Prostate gland (tissue), 2 donors: ENCODE measurements around the gene TOM1L2. TPM values are rescaled to one million over a fixed set of nuclear protein-coding genes. Genes with fewer than 3 reads are reported as not detected.

ENCODE experiments used
- DNase-seq: peaks from one replicate; pipeline ENCODE4 v3.0.0-alpha.2; 2019; ENCODE audit warnings: low spot score
- H3K27ac ChIP-seq, 2 donors: fragments of 200-600 bp; sonication (generic); 2 replicates each; pipeline ENCODE4 v1.5.1; 2017 to 2019
- H3K27me3 ChIP-seq: fragments of 200-600 bp; sonication (generic); replicated peaks from 2 replicates; pipeline ENCODE4 v1.5.1; 2019; ENCODE audit not compliant: insufficient read depth
- H3K36me3 ChIP-seq, 2 donors: fragments of 200-600 bp; sonication (generic); 1 replicate in 1 of 2; 2 replicates in 1 of 2; pipeline versions ENCODE4 v1.5.1 to v1.8.1; 2017 to 2019
- H3K4me1 ChIP-seq: fragments of 200-600 bp; sonication (generic); replicated peaks from 2 replicates; pipeline ENCODE4 v1.5.1; 2019
- H3K4me3 ChIP-seq, 2 donors: fragments of 200-600 bp; sonication (generic); 2 replicates each; pipeline ENCODE4 v1.5.1; 2017 to 2019
- H3K9me3 ChIP-seq: fragments of 200-600 bp; sonication (generic); 2 replicates; pipeline ENCODE4 v1.5.1; 2017
- POLR2A ChIP-seq: fragments of 450-650 bp; IDR thresholded peaks from one replicate; pipeline ENCODE4 v1.6.1; 2016; ENCODE audit warnings: antibody characterized with exemption, mild to moderate bottlenecking
- POLR2AphosphoS5 ChIP-seq: sonication (generic); formaldehyde crosslinking; IDR thresholded peaks from one replicate; pipeline ENCODE4 v1.6.1; 2017; ENCODE audit warnings: antibody characterized with exemption
- WGBS: methylation state at CpG from one replicate; pipeline ENCODE4 v1.1.5; 2018; 5-methylcytosine and 5-hydroxymethylcytosine counted together
- intact Hi-C: fragments of 100-400 bp; cut with DNase I; formaldehyde crosslinking; loops from one replicate; pipeline ENCODE4 v1.14.2; 2022
- total RNA-seq, 2 donors: library from RNA; depleted of rRNA; stranded (reverse); fragments of >200 nt; gene quantifications; one replicate each; pipeline ENCODE4 v1.1.0, GENCODE V29; 2016
- TF ChIP-seq, protein P1 (sequence below), 4 experiments: fragments of 200-600 bp in 2 of 4; fragments of 450-650 bp in 2 of 4; sonication (generic) in 2 of 4; IDR thresholded peaks; 1 replicate in 3 of 4; 2 replicates in 1 of 4; pipeline ENCODE4 v1.5.1; 2016 to 2019; ENCODE audit warnings: antibody characterized with exemption in 4 of 4, mild to moderate bottlenecking in 2 of 4, moderate library complexity in 2 of 4

TOM1L2 gene
- total RNA-seq, 2 donors from 2014 or later, result 162 to 185 TPM

DNA sequence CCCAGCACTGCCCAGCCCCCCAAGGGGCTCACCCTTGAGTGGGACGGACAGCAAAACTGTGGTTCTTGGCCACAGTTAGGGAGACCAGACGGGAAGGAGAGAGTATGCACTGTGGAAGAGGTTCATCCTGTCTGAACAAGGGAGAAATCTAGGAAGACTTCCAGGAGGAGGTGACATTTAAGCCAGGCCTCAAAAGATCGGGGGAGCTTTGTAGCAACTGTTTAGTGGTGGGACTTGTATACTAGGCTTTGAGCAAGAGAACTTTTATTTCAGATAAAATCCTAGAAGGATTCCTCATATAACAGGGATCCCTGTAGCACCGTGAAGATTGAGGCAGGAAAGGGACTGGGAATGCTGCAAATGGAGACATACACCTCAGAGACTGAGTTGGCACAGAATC lies 166.2 kb downstream of the TOM1L2 start:
- Histone ChIP-seq H3K9me3 (no peaks in the 10 kb centered on the region), H3K27me3 (no peaks in the 10 kb centered on the region), H3K36me3 (no peaks in the 10 kb centered on the region), H3K4me1 (peaks cover 7% of the 10 kb centered on the region), H3K27ac (no peak overlapping the region), H3K4me3 (no peak overlapping the region)
- TF ChIP-seq POLR2AphosphoS5 (no peak), POLR2A (no peak)
- TF ChIP-seq, protein P1, sequence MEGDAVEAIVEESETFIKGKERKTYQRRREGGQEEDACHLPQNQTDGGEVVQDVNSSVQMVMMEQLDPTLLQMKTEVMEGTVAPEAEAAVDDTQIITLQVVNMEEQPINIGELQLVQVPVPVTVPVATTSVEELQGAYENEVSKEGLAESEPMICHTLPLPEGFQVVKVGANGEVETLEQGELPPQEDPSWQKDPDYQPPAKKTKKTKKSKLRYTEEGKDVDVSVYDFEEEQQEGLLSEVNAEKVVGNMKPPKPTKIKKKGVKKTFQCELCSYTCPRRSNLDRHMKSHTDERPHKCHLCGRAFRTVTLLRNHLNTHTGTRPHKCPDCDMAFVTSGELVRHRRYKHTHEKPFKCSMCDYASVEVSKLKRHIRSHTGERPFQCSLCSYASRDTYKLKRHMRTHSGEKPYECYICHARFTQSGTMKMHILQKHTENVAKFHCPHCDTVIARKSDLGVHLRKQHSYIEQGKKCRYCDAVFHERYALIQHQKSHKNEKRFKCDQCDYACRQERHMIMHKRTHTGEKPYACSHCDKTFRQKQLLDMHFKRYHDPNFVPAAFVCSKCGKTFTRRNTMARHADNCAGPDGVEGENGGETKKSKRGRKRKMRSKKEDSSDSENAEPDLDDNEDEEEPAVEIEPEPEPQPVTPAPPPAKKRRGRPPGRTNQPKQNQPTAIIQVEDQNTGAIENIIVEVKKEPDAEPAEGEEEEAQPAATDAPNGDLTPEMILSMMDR (IDR thresholded peaks at IDR 0.05), result no peak
- 92% methylated on average over 4 of the region's 4 CpGs for WGBS
- intact Hi-C loops, result no loop called here
- DNase-seq, result no peak

GRCh38 chr17:17805575-17805974 lies 166.6 kb downstream of the TOM1L2 start:
- TF ChIP-seq, protein P1 (IDR thresholded peaks at IDR 0.05), result no peak
- TF ChIP-seq POLR2A (no peak), POLR2AphosphoS5 (no peak)
- peaks cover 7% of the 10 kb centered on the region for H3K4me1 ChIP-seq
- no peak for DNase-seq
- H3K4me3 ChIP-seq, result no peak overlapping the region
- no peak overlapping the region for H3K27ac ChIP-seq
- H3K27me3 ChIP-seq, result no peaks in the 10 kb centered on the region
- 47% methylated on average over 9 of the region's 9 CpGs for WGBS
- no peaks in the 10 kb centered on the region for H3K36me3 ChIP-seq
- intact Hi-C loops, result no loop called here
- H3K9me3 ChIP-seq, result no peaks in the 10 kb centered on the region

GRCh38 chr17:17804007-17804406 lies 168.2 kb downstream of the TOM1L2 start:
- no peak overlapping the region for H3K4me3 ChIP-seq
- H3K27me3 ChIP-seq, result no peaks in the 10 kb centered on the region
- TF ChIP-seq, protein P1 (IDR thresholded peaks at IDR 0.05), result no peak
- TF ChIP-seq POLR2AphosphoS5 (no peak), POLR2A (no peak)
- 88% methylated on average over 3 of the region's 3 CpGs for WGBS
- intact Hi-C loops, result no loop called here
- H3K9me3 ChIP-seq, result no peaks in the 10 kb centered on the region
- H3K27ac ChIP-seq, result no peak overlapping the region
- H3K36me3 ChIP-seq, result no peaks in the 10 kb centered on the region
- no peak for DNase-seq
- no peaks in the 10 kb centered on the region for H3K4me1 ChIP-seq

DNA sequence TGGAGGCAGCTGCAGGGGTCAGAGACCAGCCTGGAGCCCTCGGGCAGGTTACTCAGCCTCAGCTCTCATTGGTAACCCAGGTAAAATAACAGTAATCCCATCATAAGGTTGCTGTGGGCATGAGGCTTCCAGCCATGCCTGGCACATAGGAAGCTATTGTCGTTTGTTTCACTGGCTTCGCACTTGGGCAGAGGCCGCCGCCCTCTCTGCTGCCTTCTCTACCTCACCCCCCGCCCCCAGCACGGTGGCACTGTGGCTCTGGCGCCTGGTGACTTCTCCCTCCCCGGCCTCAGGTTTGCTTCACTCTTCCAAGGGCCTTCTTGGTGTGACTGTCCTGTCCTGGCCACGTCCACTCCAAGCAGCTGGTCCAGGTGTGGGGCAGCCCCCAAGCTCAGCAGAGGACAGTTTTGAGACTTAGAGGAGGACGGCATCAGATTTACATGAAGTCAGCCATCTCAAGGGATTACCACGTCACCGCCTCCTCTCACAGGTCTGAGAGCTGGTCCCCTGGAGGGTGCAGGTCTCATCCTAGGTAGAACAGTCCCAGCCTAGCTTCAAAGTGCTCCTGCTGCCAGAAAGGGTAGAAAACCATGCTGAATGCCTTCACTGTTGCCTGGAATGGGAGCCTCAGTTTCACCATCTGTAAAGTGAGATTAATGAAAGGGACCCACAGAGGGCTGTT lies 170.3 kb downstream of the TOM1L2 start:
- no peak for TF ChIP-seq POLR2A
- TF ChIP-seq POLR2AphosphoS5, result no peak
- TF ChIP-seq, protein P1 (IDR thresholded peaks at IDR 0.05), result no peak
- intact Hi-C loops, result no loop called here
- H3K4me3 ChIP-seq, result no peak overlapping the region
- no peak overlapping the region for H3K27ac ChIP-seq
- no peaks in the 10 kb centered on the region for H3K36me3 ChIP-seq
- no peaks in the 10 kb centered on the region for H3K27me3 ChIP-seq
- DNase-seq, result no peak
- WGBS, result 93% methylated on average over 13 of the region's 13 CpGs
- H3K4me1 ChIP-seq, result no peaks in the 10 kb centered on the region
- H3K9me3 ChIP-seq, result no peaks in the 10 kb centered on the region

- Histone ChIP-seq H3K27ac (no peak overlapping the region), H3K27me3 (no peaks in the 10 kb centered on the region), H3K9me3 (no peaks in the 10 kb centered on the region), H3K4me3 (no peak overlapping the region), H3K36me3 (peaks cover 0 to 4% of the 10 kb centered on the region in 2 donors), H3K4me1 (no peaks in the 10 kb centered on the region)
- no peak for TF ChIP-seq POLR2A
- no peak for TF ChIP-seq POLR2AphosphoS5
- intact Hi-C loops, result no loop called here
- WGBS, result 86% methylated on average over 8 of the region's 12 CpGs
- no peak for DNase-seq
These were observed 171.6 kb downstream of the TOM1L2 start for GRCh38 chr17:17800504-17801021.
